ENCODE results near the gene SLC6A1. TPM values are rescaled to one million over a fixed set of nuclear protein-coding genes. Genes with fewer than 3 reads are reported as not detected.

The SLC6A1 gene
- total and polyA plus RNA-seq, 7 experiments from 2014 or later: not detected

GRCh38 chr3:11014253-11014652 lies 21.7 kb downstream of the SLC6A1 start:
- H3K27ac ChIP-seq (ENCODE audit: low read depth, low read length): no peak overlapping the region
- no peak overlapping the region for H3K4me3 ChIP-seq (ENCODE audit: low read length)
- no peaks in the 10 kb centered on the region for H3K36me3 Mint-ChIP-seq
- ChIA-PET CTCF (no interaction called here), POLR2A (no interaction called here)
- no peak overlapping the region for H3K4me3 Mint-ChIP-seq
- ATAC-seq (no peak), DNase-seq (no peak)
- no peak overlapping the region for H3K27ac Mint-ChIP-seq
- H3K27me3 Mint-ChIP-seq: peaks cover 0 to 26% (median 9%) of the 10 kb centered on the region in 5 donors
- no peaks in the 10 kb centered on the region for H3K36me3 ChIP-seq (ENCODE audit: control insufficient read depth in 2 of 3, insufficient read depth in 3 of 3, low read length in 3 of 3)
- H3K4me1 Mint-ChIP-seq: no peaks in the 10 kb centered on the region
- H3K9me3 Mint-ChIP-seq: peaks cover 0 to 2% (median 0%) of the 10 kb centered on the region in 11 donors
- intact Hi-C loops (cut with micrococcal nuclease): no loop called here
- no peaks in the 10 kb centered on the region for H3K9me3 ChIP-seq (ENCODE audit: control insufficient read depth in 2 of 3, low read length in 3 of 3)
- H3K27me3 ChIP-seq (ENCODE audit: control insufficient read depth in 2 of 2, insufficient read depth in 2 of 2, low read length in 2 of 2): no peaks in the 10 kb centered on the region
- H3K4me1 ChIP-seq (ENCODE audit: control insufficient read depth in 2 of 2, insufficient read depth in 2 of 2, low read length in 2 of 2): no peaks in the 10 kb centered on the region

- DNase-seq: no peak
- ChIA-PET POLR2A (no interaction called here), CTCF (no interaction called here)
- no peaks in the 10 kb centered on the region for H3K4me1 ChIP-seq (ENCODE audit: control insufficient read depth in 2 of 2, insufficient read depth in 2 of 2, low read length in 2 of 2)
- H3K9me3 ChIP-seq (ENCODE audit: control insufficient read depth in 2 of 3, low read length in 3 of 3): no peaks in the 10 kb centered on the region
- Mint-ChIP-seq H3K27ac (no peak overlapping the region), H3K9me3 (peaks cover 0 to 2% (median 0%) of the 10 kb centered on the region in 11 donors), H3K4me3 (no peak overlapping the region), H3K36me3 (no peaks in the 10 kb centered on the region), H3K4me1 (no peaks in the 10 kb centered on the region), H3K27me3 (peaks cover 0 to 31% (median 9%) of the 10 kb centered on the region in 5 donors)
- H3K27ac ChIP-seq (ENCODE audit: low read depth, low read length): no peak overlapping the region
- H3K27me3 ChIP-seq (ENCODE audit: control insufficient read depth in 2 of 2, insufficient read depth in 2 of 2, low read length in 2 of 2): no peaks in the 10 kb centered on the region
- no peak overlapping the region for H3K4me3 ChIP-seq (ENCODE audit: low read length)
- no peak for ATAC-seq
- intact Hi-C loops (cut with micrococcal nuclease): no loop called here
- no peaks in the 10 kb centered on the region for H3K36me3 ChIP-seq (ENCODE audit: control insufficient read depth in 2 of 3, insufficient read depth in 3 of 3, low read length in 3 of 3)
These were observed 22.2 kb downstream of the SLC6A1 start for GRCh38 chr3:11014752-11015151.

- Histone ChIP-seq H3K4me3 (ENCODE audit: low read length) (no peak overlapping the region), H3K4me1 (ENCODE audit: control insufficient read depth in 2 of 2, insufficient read depth in 2 of 2, low read length in 2 of 2) (no peaks in the 10 kb centered on the region), H3K9me3 (ENCODE audit: control insufficient read depth in 2 of 3, low read length in 3 of 3) (no peaks in the 10 kb centered on the region), H3K27ac (ENCODE audit: low read depth, low read length) (no peak overlapping the region), H3K36me3 (ENCODE audit: control insufficient read depth in 2 of 3, insufficient read depth in 3 of 3, low read length in 3 of 3) (no peaks in the 10 kb centered on the region), H3K27me3 (ENCODE audit: control insufficient read depth in 2 of 2, insufficient read depth in 2 of 2, low read length in 2 of 2) (no peaks in the 10 kb centered on the region)
- H3K4me1 Mint-ChIP-seq: no peaks in the 10 kb centered on the region
- ATAC-seq (no peak), DNase-seq (no peak)
- H3K27ac Mint-ChIP-seq: no peak overlapping the region
- intact Hi-C loops (cut with micrococcal nuclease): no loop called here
- H3K36me3 Mint-ChIP-seq: no peaks in the 10 kb centered on the region
- POLR2A ChIA-PET: no interaction called here
- H3K9me3 Mint-ChIP-seq: peaks cover 0 to 3% (median 0%) of the 10 kb centered on the region in 11 donors
- H3K4me3 Mint-ChIP-seq: no peak overlapping the region
- CTCF ChIA-PET: no interaction called here
- peaks cover 0 to 31% (median 9%) of the 10 kb centered on the region in 5 donors for H3K27me3 Mint-ChIP-seq
These were observed 22.8 kb downstream of the SLC6A1 start for GRCh38 chr3:11015369-11015768.

GRCh38 chr3:11016727-11017126 lies 24.2 kb downstream of the SLC6A1 start:
- intact Hi-C loops (cut with micrococcal nuclease): no loop called here
- Mint-ChIP-seq H3K4me1 (no peaks in the 10 kb centered on the region), H3K27ac (no peak overlapping the region), H3K36me3 (no peaks in the 10 kb centered on the region), H3K9me3 (peaks cover 0 to 3% (median 0%) of the 10 kb centered on the region in 11 donors), H3K4me3 (no peak overlapping the region), H3K27me3 (peaks cover 0 to 31% (median 9%) of the 10 kb centered on the region in 5 donors)
- CTCF ChIA-PET: no interaction called here
- POLR2A ChIA-PET: no interaction called here
- ATAC-seq (no peak), DNase-seq (no peak)
- Histone ChIP-seq H3K36me3 (ENCODE audit: control insufficient read depth in 2 of 3, insufficient read depth in 3 of 3, low read length in 3 of 3) (no peaks in the 10 kb centered on the region), H3K4me3 (ENCODE audit: low read length) (no peak overlapping the region), H3K27me3 (ENCODE audit: control insufficient read depth in 2 of 2, insufficient read depth in 2 of 2, low read length in 2 of 2) (no peaks in the 10 kb centered on the region), H3K4me1 (ENCODE audit: control insufficient read depth in 2 of 2, insufficient read depth in 2 of 2, low read length in 2 of 2) (no peaks in the 10 kb centered on the region), H3K9me3 (ENCODE audit: control insufficient read depth in 2 of 3, low read length in 3 of 3) (no peaks in the 10 kb centered on the region), H3K27ac (ENCODE audit: low read depth, low read length) (no peak overlapping the region)

- no peak overlapping the region for H3K4me3 ChIP-seq (ENCODE audit: low read length)
- Mint-ChIP-seq H3K27me3 (peaks cover 4 to 31% (median 9%) of the 10 kb centered on the region in 5 donors), H3K4me1 (no peaks in the 10 kb centered on the region), H3K27ac (no peak overlapping the region), H3K9me3 (peaks cover 0 to 3% (median 0%) of the 10 kb centered on the region in 11 donors), H3K36me3 (no peaks in the 10 kb centered on the region), H3K4me3 (no peak overlapping the region)
- H3K27ac ChIP-seq (ENCODE audit: low read depth, low read length): no peak overlapping the region
- no peaks in the 10 kb centered on the region for H3K27me3 ChIP-seq (ENCODE audit: control insufficient read depth in 2 of 2, insufficient read depth in 2 of 2, low read length in 2 of 2)
- CTCF ChIA-PET: no interaction called here
- H3K9me3 ChIP-seq (ENCODE audit: control insufficient read depth in 2 of 3, low read length in 3 of 3): no peaks in the 10 kb centered on the region
- no peaks in the 10 kb centered on the region for H3K36me3 ChIP-seq (ENCODE audit: control insufficient read depth in 2 of 3, insufficient read depth in 3 of 3, low read length in 3 of 3)
- H3K4me1 ChIP-seq (ENCODE audit: control insufficient read depth in 2 of 2, insufficient read depth in 2 of 2, low read length in 2 of 2): no peaks in the 10 kb centered on the region
- POLR2A ChIA-PET: no interaction called here
- intact Hi-C loops (cut with micrococcal nuclease): no loop called here
- ATAC-seq (no peak), DNase-seq (no peak)
These were observed 26.7 kb downstream of the SLC6A1 start for GRCh38 chr3:11019116-11019819.

GRCh38 chr3:11020764-11021163 lies 28.2 kb downstream of the SLC6A1 start:
- H3K4me3 Mint-ChIP-seq: no peak overlapping the region
- intact Hi-C loops (cut with micrococcal nuclease): no loop called here
- H3K36me3 Mint-ChIP-seq: no peaks in the 10 kb centered on the region
- ATAC-seq (no peak), DNase-seq (no peak)
- Histone ChIP-seq H3K36me3 (ENCODE audit: control insufficient read depth in 2 of 3, insufficient read depth in 3 of 3, low read length in 3 of 3) (no peaks in the 10 kb centered on the region), H3K27ac (ENCODE audit: low read depth, low read length) (no peak overlapping the region), H3K4me3 (ENCODE audit: low read length) (no peak overlapping the region), H3K4me1 (ENCODE audit: control insufficient read depth in 2 of 2, insufficient read depth in 2 of 2, low read length in 2 of 2) (no peaks in the 10 kb centered on the region), H3K9me3 (ENCODE audit: control insufficient read depth in 2 of 3, low read length in 3 of 3) (no peaks in the 10 kb centered on the region), H3K27me3 (ENCODE audit: control insufficient read depth in 2 of 2, insufficient read depth in 2 of 2, low read length in 2 of 2) (no peaks in the 10 kb centered on the region)
- H3K27ac Mint-ChIP-seq: no peak overlapping the region
- POLR2A ChIA-PET: no interaction called here
- peaks cover 4 to 26% (median 5%) of the 10 kb centered on the region in 5 donors for H3K27me3 Mint-ChIP-seq
- H3K9me3 Mint-ChIP-seq: peaks cover 0 to 1% (median 0%) of the 10 kb centered on the region in 11 donors
- CTCF ChIA-PET: no interaction called here
- H3K4me1 Mint-ChIP-seq: no peaks in the 10 kb centered on the region

GRCh38 chr3:11021611-11022011 lies 29.1 kb downstream of the SLC6A1 start:
- DNase-seq (no peak), ATAC-seq (no peak)
- Mint-ChIP-seq H3K4me3 (no peak overlapping the region), H3K27me3 (peaks cover 0 to 33% (median 11%) of the 10 kb centered on the region in 5 donors), H3K36me3 (peaks cover 0 to 2% (median 0%) of the 10 kb centered on the region in 5 donors), H3K9me3 (peaks cover 0 to 5% (median 2%) of the 10 kb centered on the region in 11 donors), H3K4me1 (no peaks in the 10 kb centered on the region), H3K27ac (no peak overlapping the region)
- H3K4me3 ChIP-seq (ENCODE audit: low read length): no peak overlapping the region
- no peaks in the 10 kb centered on the region for H3K36me3 ChIP-seq (ENCODE audit: control insufficient read depth in 2 of 3, insufficient read depth in 3 of 3, low read length in 3 of 3)
- no peaks in the 10 kb centered on the region for H3K27me3 ChIP-seq (ENCODE audit: control insufficient read depth in 2 of 2, insufficient read depth in 2 of 2, low read length in 2 of 2)
- intact Hi-C loops (cut with micrococcal nuclease): no loop called here
- no peaks in the 10 kb centered on the region for H3K9me3 ChIP-seq (ENCODE audit: control insufficient read depth in 2 of 3, low read length in 3 of 3)
- POLR2A ChIA-PET: no interaction called here
- no peaks in the 10 kb centered on the region for H3K4me1 ChIP-seq (ENCODE audit: control insufficient read depth in 2 of 2, insufficient read depth in 2 of 2, low read length in 2 of 2)
- H3K27ac ChIP-seq (ENCODE audit: low read depth, low read length): no peak overlapping the region
- CTCF ChIA-PET: no interaction called here

Measured in naive thymus-derived CD4-positive, alpha-beta T cell (primary cell).